ENCODE measurements around the gene RPS6KA1.

Gene RPS6KA1

GRCh38 chr1:26558685-26559048 lies 29.1 kb downstream of the RPS6KA1 start:
- no peak overlapping the region for H3K4me3 ChIP-seq
- TF ChIP-seq CTCF (IDR thresholded peaks at IDR 0.05): no peak
- intact Hi-C loops (cut with DNase I; ENCODE audit: low total_unique reads): no loop called here
- peaks cover 0 to 10% of the 10 kb centered on the region in 2 donors for H3K27me3 ChIP-seq
- H3K27ac ChIP-seq: no peak overlapping the region
- DNase-seq: no peak
- H3K9me3 ChIP-seq: no peaks in the 10 kb centered on the region
- peaks cover 0 to 28% (median 0%) of the 10 kb centered on the region in 3 donors for H3K36me3 ChIP-seq
- peaks cover 0 to 3% (median 0%) of the 10 kb centered on the region in 4 donors for H3K4me1 ChIP-seq

GRCh38 chr1:26560403-26560780 lies 30.8 kb downstream of the RPS6KA1 start:
- no peaks in the 10 kb centered on the region for H3K9me3 ChIP-seq
- no peak overlapping the region for H3K27ac ChIP-seq
- peaks cover 0 to 2% (median 0%) of the 10 kb centered on the region in 4 donors for H3K4me1 ChIP-seq
- DNase-seq: no peak
- H3K36me3 ChIP-seq: peaks cover 0 to 28% (median 0%) of the 10 kb centered on the region in 3 donors
- H3K27me3 ChIP-seq: peaks cover 0 to 8% of the 10 kb centered on the region in 2 donors
- intact Hi-C loops (cut with DNase I; ENCODE audit: low total_unique reads): no loop called here
- H3K4me3 ChIP-seq: no peak overlapping the region
- no peak for TF ChIP-seq CTCF (IDR thresholded peaks at IDR 0.05)

- intact Hi-C loops (cut with DNase I; ENCODE audit: low total_unique reads): loop anchor here (5.0 kb wide), 1 partner anchor 743 kb away; no protein-coding TSS in a partner anchor
- Histone ChIP-seq H3K27me3 (no peaks in the 10 kb centered on the region), H3K4me1 (no peaks in the 10 kb centered on the region), H3K27ac (no peak overlapping the region), H3K4me3 (no peak overlapping the region), H3K36me3 (peaks cover 0 to 30% (median 0%) of the 10 kb centered on the region in 3 donors), H3K9me3 (no peaks in the 10 kb centered on the region)
- DNase-seq: no peak
- no peak for TF ChIP-seq CTCF (IDR thresholded peaks at IDR 0.05)
Measured at GRCh38 chr1:26570287-26570686, 40.7 kb downstream of the RPS6KA1 start.

- no peaks in the 10 kb centered on the region for H3K9me3 ChIP-seq
- peaks cover 0 to 30% (median 0%) of the 10 kb centered on the region in 3 donors for H3K36me3 ChIP-seq
- no peak overlapping the region for H3K27ac ChIP-seq
- H3K4me3 ChIP-seq: no peak overlapping the region
- no peak for DNase-seq
- H3K4me1 ChIP-seq: no peaks in the 10 kb centered on the region
- intact Hi-C loops (cut with DNase I; ENCODE audit: low total_unique reads): loop anchor here (5.0 kb wide), 1 partner anchor 744 kb away; no protein-coding TSS in a partner anchor
- TF ChIP-seq CTCF (IDR thresholded peaks at IDR 0.05): no peak
- no peaks in the 10 kb centered on the region for H3K27me3 ChIP-seq
Measured at GRCh38 chr1:26571381-26571780, 41.8 kb downstream of the RPS6KA1 start.

- intact Hi-C loops (cut with DNase I; ENCODE audit: low total_unique reads): loop anchor here (5.0 kb wide), 1 partner anchor 747 kb away; no protein-coding TSS in a partner anchor
- no peak overlapping the region for H3K4me3 ChIP-seq
- no peaks in the 10 kb centered on the region for H3K27me3 ChIP-seq
- TF ChIP-seq CTCF (IDR thresholded peaks at IDR 0.05): no peak
- no peak for DNase-seq
- no peak overlapping the region for H3K27ac ChIP-seq
- H3K36me3 ChIP-seq: peaks cover 0 to 30% (median 0%) of the 10 kb centered on the region in 3 donors
- no peaks in the 10 kb centered on the region for H3K4me1 ChIP-seq
- no peaks in the 10 kb centered on the region for H3K9me3 ChIP-seq
Measured at GRCh38 chr1:26574018-26574417, 44.5 kb downstream of the RPS6KA1 start.
